NT2/D1 (cell line): Measurements from ENCODE around the gene MRM3.
"Not testable (repeated sequence)": the region's sequence is repeated elsewhere in the genome, so short reads cannot be mapped to it uniquely, and the experiment has no call there.

ENCODE experiments used
- DNase-seq: peaks from one replicate; pipeline ENCODE4 v3.0.0-alpha.2; 2011; ENCODE audit warnings: low read depth, low spot score
- H3K27me3 ChIP-seq: 2 replicates; pipeline ENCODE4 v1.6.0; 2011; ENCODE audit warnings: mild to moderate bottlenecking; ENCODE audit not compliant: insufficient read length, insufficient read depth
- H3K36me3 ChIP-seq: 2 replicates; pipeline ENCODE4 v1.6.1; 2011; ENCODE audit warnings: mild to moderate bottlenecking, low read length, mixed read lengths; ENCODE audit not compliant: insufficient read depth, insufficient read length
- H3K4me1 ChIP-seq: 2 replicates; pipeline ENCODE4 v1.5.1; 2011; ENCODE audit not compliant: insufficient read depth, insufficient read length
- H3K4me3 ChIP-seq: 2 replicates; pipeline ENCODE4 v1.5.1; 2011; ENCODE audit warnings: low read depth; ENCODE audit not compliant: insufficient read length
- H3K9ac ChIP-seq: 2 replicates; pipeline ENCODE4 v1.6.0; 2011; ENCODE audit warnings: low read depth; ENCODE audit not compliant: insufficient read length
- H3K9me3 ChIP-seq: 2 replicates; pipeline ENCODE4 v1.5.1; 2011; ENCODE audit warnings: mild to moderate bottlenecking, low read length; ENCODE audit not compliant: insufficient read depth
- SUZ12 ChIP-seq: IDR thresholded peaks from 2 replicates; pipeline ENCODE4 v1.6.1; 2011; ENCODE audit not compliant: insufficient read length, insufficient read depth; ENCODE audit errors: extremely low read depth
- YY1 ChIP-seq: IDR thresholded peaks from 2 replicates; pipeline ENCODE4 v1.6.1; 2011; ENCODE audit not compliant: insufficient read length, insufficient read depth
- ZNF274 ChIP-seq: IDR thresholded peaks from 2 replicates; pipeline ENCODE4 v1.6.1; 2011; ENCODE audit warnings: mild to moderate bottlenecking, low read depth, low read length

MRM3 gene

DNA sequence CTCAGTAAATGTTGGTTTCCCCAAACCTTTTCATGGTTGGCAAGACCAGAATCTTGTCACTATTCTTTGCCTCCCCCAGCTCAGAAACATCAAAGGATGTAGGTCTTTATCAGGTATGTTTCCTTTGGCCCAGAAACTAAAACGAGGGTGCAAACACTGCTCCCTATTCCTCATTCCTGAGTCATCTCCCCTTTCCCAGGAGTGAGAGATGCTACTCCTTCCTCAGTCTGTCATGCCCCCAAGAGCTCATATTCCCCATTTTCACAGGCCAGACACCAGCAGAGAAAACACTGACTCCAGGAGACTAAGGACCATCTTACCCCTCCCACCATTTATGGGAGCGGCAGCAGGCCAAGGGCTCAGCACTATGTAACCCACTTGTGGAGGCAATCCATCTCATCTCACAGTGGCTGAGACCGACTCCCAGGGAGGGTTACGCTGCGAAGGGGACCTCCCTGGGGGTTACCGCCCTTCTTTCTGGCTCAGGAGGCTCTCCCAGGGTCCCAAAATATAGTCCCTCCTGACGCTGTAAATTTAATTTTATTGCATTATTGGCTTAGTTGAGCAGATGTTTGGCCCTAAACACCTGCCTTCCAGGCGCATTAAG, 31.6 kb upstream of the MRM3 start:
- peaks cover 16% of the 10 kb centered on the region; the same call in 1 of the 2 replicates for H3K9me3 ChIP-seq
- peaks cover 2% of the 10 kb centered on the region for H3K4me1 ChIP-seq
- H3K27me3 ChIP-seq: no peaks in the 10 kb centered on the region
- DNase-seq: no peak
- TF ChIP-seq YY1 (no peak), SUZ12 (no peak), ZNF274 (no peak)
- peaks cover 40% of the 10 kb centered on the region for H3K36me3 ChIP-seq
- peak overlapping the region; percentile 89 for H3K9ac ChIP-seq
- peak overlapping the region; percentile 83 for H3K4me3 ChIP-seq

DNA sequence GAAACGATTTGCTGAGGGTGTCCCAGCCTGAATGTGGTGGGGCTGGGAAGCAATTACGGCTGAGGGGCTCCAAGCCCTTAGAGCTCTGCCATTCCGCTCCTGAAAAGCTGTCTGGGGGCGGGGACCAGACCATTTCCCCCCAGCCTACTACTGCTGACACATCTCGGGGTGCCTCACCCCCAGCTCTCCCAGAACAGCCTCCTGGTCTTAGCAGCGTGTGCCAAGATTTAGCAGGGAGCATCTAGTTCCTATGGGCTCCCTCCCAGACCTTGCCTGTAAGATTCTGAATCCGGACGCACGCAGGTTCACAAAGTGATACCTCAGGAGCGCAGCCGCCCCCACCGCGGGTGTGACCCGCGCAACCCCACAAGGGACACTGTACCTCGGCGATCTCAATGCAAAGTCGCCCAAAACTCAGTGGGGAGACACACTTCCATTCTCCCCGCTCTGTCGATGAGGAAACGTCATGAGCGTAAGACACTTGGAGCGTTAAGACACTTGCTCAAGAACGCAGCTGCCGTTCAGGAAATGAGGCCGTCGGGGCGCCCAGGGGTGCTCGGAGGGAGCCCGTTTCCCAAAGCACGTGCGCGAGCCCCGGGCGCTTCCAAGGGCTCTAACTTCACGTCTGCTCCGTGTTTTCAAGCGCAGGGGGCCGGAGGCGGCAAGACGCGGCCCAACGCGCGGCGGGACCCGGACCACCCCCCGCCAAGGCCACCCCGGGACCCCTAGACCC, 30.7 kb upstream of the MRM3 start:
- DNase-seq: no peak
- H3K9me3 ChIP-seq: peaks cover 16% of the 10 kb centered on the region; the same call in 1 of the 2 replicates
- H3K27me3 ChIP-seq: no peaks in the 10 kb centered on the region
- H3K9ac ChIP-seq: peak overlapping the region; percentile 89
- TF ChIP-seq YY1: no peak
- TF ChIP-seq SUZ12: no peak
- no peak for TF ChIP-seq ZNF274
- peak overlapping the region; percentile 83 for H3K4me3 ChIP-seq
- H3K36me3 ChIP-seq: peaks cover 34% of the 10 kb centered on the region
- peaks cover 2% of the 10 kb centered on the region for H3K4me1 ChIP-seq

DNA sequence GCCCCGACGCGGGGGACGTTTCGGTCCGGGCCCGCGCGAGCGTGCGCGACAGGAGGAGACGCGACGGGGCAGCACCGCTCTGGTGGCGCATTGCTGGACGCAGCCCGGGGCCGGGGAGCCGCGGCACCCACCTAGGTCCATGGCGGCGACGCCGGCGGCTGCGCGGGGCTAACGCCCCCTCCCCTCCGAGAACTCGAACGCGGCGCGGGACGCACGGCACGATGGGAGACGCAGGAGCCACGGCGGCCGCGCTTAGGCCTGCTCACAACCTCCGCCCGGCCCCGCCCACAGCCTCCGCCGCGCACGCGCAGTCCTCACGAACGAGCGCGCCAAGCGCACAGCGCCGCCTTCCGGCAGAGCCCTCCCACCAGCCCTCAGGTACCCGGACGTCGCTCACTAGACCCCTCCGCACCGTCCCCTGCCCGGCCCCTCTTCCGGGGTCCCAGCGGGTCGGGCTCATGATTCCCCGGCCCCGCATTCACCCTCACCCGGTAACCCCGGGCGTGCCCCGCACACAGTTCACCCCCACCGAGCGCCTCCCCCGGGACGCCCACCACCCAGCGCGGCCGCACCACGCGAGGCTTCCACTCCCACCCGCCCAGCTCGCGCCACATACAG, 30.0 kb upstream of the MRM3 start, which contains the start of gene GEMIN4:
Gene GEMIN4, minus strand, starts transcription at position 263 of the 618 bp plus-strand sequence. Its CDS starts 122 bp downstream, at position 141.
- Histone ChIP-seq H3K36me3 (peaks cover 33% of the 10 kb centered on the region), H3K9ac (peak within 1 kb of the TSS; percentile 89), H3K4me1 (peaks cover 2% of the 10 kb centered on the region), H3K4me3 (peak within 1 kb of the TSS; percentile 83), H3K27me3 (no peaks in the 10 kb centered on the region), H3K9me3 (peaks cover 16% of the 10 kb centered on the region; the same call in 1 of the 2 replicates)
- no peak for TF ChIP-seq ZNF274
- TF ChIP-seq YY1: no peak
- no peak for TF ChIP-seq SUZ12
- DNase-seq: peak; percentile 82

DNA sequence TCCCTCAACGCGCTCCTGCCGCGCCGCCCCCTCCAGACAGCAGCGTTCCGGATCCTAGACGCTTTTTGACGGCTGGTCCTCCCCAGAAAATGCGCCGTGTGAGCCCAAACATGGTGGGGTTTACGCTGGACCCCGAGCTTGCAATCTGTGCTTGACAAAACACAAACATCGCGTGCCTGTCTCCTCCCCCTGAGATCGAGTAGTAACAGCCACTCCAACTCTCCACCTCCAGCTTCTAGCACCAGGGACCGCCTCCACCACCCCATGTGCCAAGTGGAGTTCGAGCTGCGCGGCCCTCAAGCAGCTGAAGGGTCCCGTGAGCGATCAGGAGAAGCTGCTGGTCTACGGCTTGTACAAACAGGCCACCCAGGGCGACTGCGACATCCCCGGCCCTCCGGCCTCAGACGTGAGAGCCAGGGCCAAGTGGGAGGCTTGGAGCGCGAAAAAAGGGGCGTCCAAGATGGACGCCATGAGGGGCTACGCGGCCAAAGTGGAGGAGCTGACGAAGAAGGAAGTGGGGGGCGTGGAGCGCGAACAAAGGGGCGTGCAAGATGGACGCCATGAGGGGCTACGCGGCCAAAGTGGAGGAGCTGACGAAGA, 29.4 kb upstream of the MRM3 start:
- no peak for DNase-seq
- Histone ChIP-seq H3K4me1 (peaks cover 2% of the 10 kb centered on the region), H3K27me3 (no peaks in the 10 kb centered on the region), H3K36me3 (peaks cover 28% of the 10 kb centered on the region), H3K4me3 (peak overlapping the region; percentile 83), H3K9ac (peak overlapping the region; percentile 85), H3K9me3 (peaks cover 16% of the 10 kb centered on the region; the same call in 1 of the 2 replicates)
- no peak for TF ChIP-seq YY1
- TF ChIP-seq ZNF274: no peak
- TF ChIP-seq SUZ12: no peak

GRCh38 chr17:753418-753817, 28.7 kb upstream of the MRM3 start:
- Histone ChIP-seq H3K27me3 (no peaks in the 10 kb centered on the region), H3K4me1 (peaks cover 2% of the 10 kb centered on the region), H3K36me3 (peaks cover 21% of the 10 kb centered on the region), H3K4me3 (no peak overlapping the region), H3K9me3 (peaks cover 15% of the 10 kb centered on the region; the same call in 1 of the 2 replicates), H3K9ac (no peak overlapping the region)
- DNase-seq: no peak
- TF ChIP-seq ZNF274 (no peak), SUZ12 (no peak), YY1 (no peak)

- H3K4me3 ChIP-seq, DNase-seq, H3K27me3 ChIP-seq, H3K9ac ChIP-seq, H3K4me1 ChIP-seq, H3K9me3 ChIP-seq: not testable (repeated sequence)
- peaks cover 27% of the 10 kb centered on the region for H3K36me3 ChIP-seq
Observed at GRCh38 chr17:755319-755961, 26.7 kb upstream of the MRM3 start.

DNA sequence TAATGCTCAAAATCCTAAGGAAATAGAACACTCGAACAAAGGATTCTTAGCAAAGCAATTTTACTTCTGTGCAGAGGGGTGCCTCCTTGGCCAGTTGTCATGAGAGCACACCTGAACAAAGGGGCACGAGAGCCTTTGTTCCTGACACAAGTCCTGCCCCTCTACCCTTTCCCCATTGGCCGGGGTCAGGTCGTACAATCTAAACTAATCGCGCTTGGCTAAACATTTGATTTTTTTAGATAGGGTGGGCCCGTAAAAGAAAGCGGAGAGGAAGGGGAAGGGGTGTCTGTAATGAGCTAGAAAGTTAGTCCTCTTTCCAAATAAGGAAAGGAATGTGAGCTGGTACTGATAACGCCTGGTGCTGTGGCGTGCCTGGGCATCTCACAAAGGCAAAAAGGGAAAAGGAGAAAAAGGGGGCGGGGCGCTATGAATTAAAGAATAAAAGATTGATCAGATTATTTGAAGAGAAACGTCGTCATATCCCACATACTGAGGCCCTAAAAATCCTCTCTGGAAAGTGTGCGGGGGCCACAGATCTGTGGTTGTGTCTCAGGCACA, 26.1 kb upstream of the MRM3 start:
- not testable (repeated sequence) for DNase-seq, H3K9me3 ChIP-seq, H3K4me3 ChIP-seq, H3K9ac ChIP-seq, H3K27me3 ChIP-seq, H3K4me1 ChIP-seq
- peaks cover 33% of the 10 kb centered on the region for H3K36me3 ChIP-seq
